Lower leg skin (tissue), 3 donors: ENCODE measurements around the gene LAMC3.

Source experiments
- CTCF ChIP-seq, 3 donors: fragments of 450-650 bp; IDR thresholded peaks; one replicate each; pipeline ENCODE4 v1.5.1; 2016; ENCODE audit warnings: antibody characterized with exemption in 3 of 3, mild to moderate bottlenecking in 3 of 3, moderate library complexity in 2 of 3
- POLR2A ChIP-seq, 2 donors: fragments of 450-650 bp; IDR thresholded peaks; one replicate each; pipeline ENCODE4 v1.6.1; 2016 to 2017; ENCODE audit warnings: antibody characterized with exemption in 2 of 2, mild to moderate bottlenecking in 1 of 2, moderate library complexity in 1 of 2

- no peak for TF ChIP-seq CTCF (IDR thresholded peaks at IDR 0.05)
- no peak for TF ChIP-seq POLR2A (IDR thresholded peaks at IDR 0.05)
These were observed 81.2 kb downstream of the LAMC3 start for GRCh38 chr9:131090025-131090787.
